Spleen (tissue), 11 donors: ENCODE results near the gene HOXC10. TPM values are rescaled to one million over a fixed set of nuclear protein-coding genes. Genes with fewer than 3 reads are reported as not detected.

ENCODE experiments used
- DNase-seq: peaks from one replicate; pipeline ENCODE4 v3.0.0-alpha.2; 2020
- H3K27ac ChIP-seq, 8 donors: fragments of 200-600 bp; sonication (generic) in 7 of 8; 1 replicate in 4 of 8; 2 replicates in 4 of 8; pipeline versions ENCODE4 v1.5.0 to v1.8.0; 2016 to 2021; ENCODE audit warnings: inconsistent platforms in 4 of 8, mild to moderate bottlenecking in 4 of 8, moderate library complexity in 1 of 8
- H3K27me3 ChIP-seq, 7 donors: fragments of 200-600 bp; sonication (generic) in 6 of 7; replicated peaks in 1 of 7; 1 replicate in 4 of 7; 2 replicates in 3 of 7; pipeline versions ENCODE4 v1.5.0 to v1.8.0; 2016 to 2021; ENCODE audit warnings: inconsistent platforms in 3 of 7, mild to moderate bottlenecking in 1 of 7
- H3K36me3 ChIP-seq, 6 donors: fragments of 200-600 bp; sonication (generic) in 5 of 6; 1 replicate in 4 of 6; 2 replicates in 2 of 6; pipeline versions ENCODE4 v1.5.0 to v1.8.0; 2016 to 2021; ENCODE audit warnings: inconsistent platforms in 2 of 6
- H3K4me1 ChIP-seq, 6 donors: fragments of 200-600 bp; sonication (generic) in 5 of 6; 1 replicate in 3 of 6; 2 replicates in 3 of 6; pipeline versions ENCODE4 v1.5.0 to v1.8.0; 2016 to 2021; ENCODE audit warnings: inconsistent platforms in 3 of 6
- H3K4me3 ChIP-seq, 8 donors: fragments of 200-600 bp; sonication (generic) in 7 of 8; 1 replicate in 4 of 8; 2 replicates in 4 of 8; pipeline versions ENCODE4 v1.5.0 to v1.8.0; 2016 to 2021; ENCODE audit warnings: inconsistent platforms in 4 of 8, mild to moderate bottlenecking in 4 of 8, moderate library complexity in 2 of 8
- H3K9me3 ChIP-seq, 8 donors: fragments of 200-600 bp; sonication (generic) in 7 of 8; 1 replicate in 4 of 8; 2 replicates in 4 of 8; pipeline versions ENCODE4 v1.5.0 to v1.8.0; 2016 to 2021; ENCODE audit warnings: inconsistent platforms in 4 of 8
- POLR2A ChIP-seq, 3 donors: fragments of 450-650 bp; IDR thresholded peaks; one replicate each; pipeline ENCODE4 v1.5.1; 2017; ENCODE audit warnings: antibody characterized with exemption in 3 of 3, mild to moderate bottlenecking in 1 of 3
- POLR2AphosphoS5 ChIP-seq, 3 donors: sonication (generic); formaldehyde crosslinking; IDR thresholded peaks; one replicate each; pipeline ENCODE4 v1.5.1; 2017; ENCODE audit warnings: antibody characterized with exemption in 3 of 3
- WGBS, 5 donors: extraction: QIAGEN DNeasy Blood & Tissue Kit in 3 of 5; methylation state at CpG; one replicate each; pipeline versions ENCODE4 v1.1.5 to v1.1.7; 2013 to 2018; 5-methylcytosine and 5-hydroxymethylcytosine counted together
- intact Hi-C: fragments of 100-400 bp; cut with DNase I; formaldehyde crosslinking; loops from one replicate; pipeline ENCODE4 v1.15.0; 2023; ENCODE audit warnings: low total_unique reads
- polyA plus RNA-seq, 3 donors: library from polyadenylated mRNA; stranded (reverse); fragments of 200-250 nt; gene quantifications; one replicate each; pipeline ENCODE4 v1.2.1, GENCODE V29; 2013
- total RNA-seq, 7 donors: library from RNA; depleted of rRNA in 3 of 7; stranded (reverse); fragments of >200 nt in 3 of 7; fragmentation: NEBNext Ultra II Directional in 4 of 7; extraction: Animal tissue kit (Norgen Biotek cat#: 25700) in 4 of 7; gene quantifications; one replicate each; pipeline versions ENCODE4 v1.1.0 to v1.2.1, GENCODE V29; 2016 to 2021
- TF ChIP-seq, protein P1 (sequence below), 11 experiments: fragments of 200-600 bp in 7 of 11; fragments of 450-650 bp in 4 of 11; sonication (generic) in 4 of 11; IDR thresholded peaks in 8 of 11; conservative IDR thresholded peaks in 3 of 11; 1 replicate in 7 of 11; 2 replicates in 4 of 11; pipeline versions ENCODE4 v1.4.0 to v1.8.0; 2016 to 2021; ENCODE audit warnings: antibody characterized with exemption in 11 of 11, inconsistent platforms in 4 of 11, mild to moderate bottlenecking in 1 of 11
- donor health status: healthy with polysubstance abuse.
- donor health status: DM: no; HTN: no; CAD: no; lungs with moderate emphysema.
- donor health status: DM: no; HTN: no; CAD: no.
- donor health status: Bipolar disorder and iron deficiency.
- donor health status: healthy.
- donor health status: DM: no; HTN: no; CAD: no.
- donor health status: DM: yes; HTN: yes; CAD: no.

HOXC10 gene
- total and polyA plus RNA-seq, 10 donors, result not detected

DNA sequence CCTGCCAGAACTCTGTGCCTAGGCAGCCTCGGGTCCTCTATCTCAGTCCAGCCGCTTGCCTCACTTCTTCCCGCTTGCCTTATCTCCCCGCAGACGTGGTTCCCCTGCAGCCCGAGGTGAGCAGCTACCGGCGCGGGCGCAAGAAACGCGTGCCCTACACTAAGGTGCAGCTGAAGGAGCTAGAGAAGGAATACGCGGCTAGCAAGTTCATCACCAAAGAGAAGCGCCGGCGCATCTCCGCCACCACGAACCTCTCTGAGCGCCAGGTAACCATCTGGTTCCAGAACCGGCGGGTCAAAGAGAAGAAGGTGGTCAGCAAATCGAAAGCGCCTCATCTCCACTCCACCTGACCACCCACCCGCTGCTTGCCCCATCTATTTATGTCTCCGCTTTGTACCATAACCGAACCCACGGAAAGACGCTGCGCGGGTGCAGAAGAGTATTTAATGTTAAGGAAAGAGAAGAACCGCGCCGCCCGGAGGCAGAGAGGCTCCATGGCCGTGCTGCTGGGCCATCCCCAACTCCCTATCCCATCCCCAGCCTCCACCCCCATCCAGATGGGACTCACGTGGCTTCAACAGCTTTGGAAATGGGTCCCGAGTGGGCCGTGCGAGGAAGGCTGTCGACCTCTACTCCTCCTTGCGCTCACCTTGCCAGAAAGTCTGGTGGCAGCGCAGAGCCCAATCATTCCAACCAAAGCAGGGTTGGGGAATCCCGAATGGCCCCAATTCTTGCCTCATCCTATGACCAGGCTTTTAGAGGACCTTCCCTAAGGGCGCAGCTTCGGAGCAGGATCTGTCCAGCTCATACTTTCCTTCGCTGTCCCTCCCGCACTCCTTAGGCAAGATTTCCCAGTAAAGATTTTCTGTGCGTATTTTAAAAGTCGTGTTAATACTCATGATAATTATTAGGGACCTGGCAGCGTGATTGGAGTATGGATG lies 39.8 kb upstream of the HOXC10 start:
- H3K36me3 ChIP-seq, result no peaks in the 10 kb centered on the region
- peaks cover 0 to 6% (median 0%) of the 10 kb centered on the region in 6 donors for H3K4me1 ChIP-seq
- TF ChIP-seq POLR2AphosphoS5 (IDR thresholded peaks at IDR 0.05) (no peak), POLR2A (IDR thresholded peaks at IDR 0.05) (no peak)
- TF ChIP-seq, protein P1, sequence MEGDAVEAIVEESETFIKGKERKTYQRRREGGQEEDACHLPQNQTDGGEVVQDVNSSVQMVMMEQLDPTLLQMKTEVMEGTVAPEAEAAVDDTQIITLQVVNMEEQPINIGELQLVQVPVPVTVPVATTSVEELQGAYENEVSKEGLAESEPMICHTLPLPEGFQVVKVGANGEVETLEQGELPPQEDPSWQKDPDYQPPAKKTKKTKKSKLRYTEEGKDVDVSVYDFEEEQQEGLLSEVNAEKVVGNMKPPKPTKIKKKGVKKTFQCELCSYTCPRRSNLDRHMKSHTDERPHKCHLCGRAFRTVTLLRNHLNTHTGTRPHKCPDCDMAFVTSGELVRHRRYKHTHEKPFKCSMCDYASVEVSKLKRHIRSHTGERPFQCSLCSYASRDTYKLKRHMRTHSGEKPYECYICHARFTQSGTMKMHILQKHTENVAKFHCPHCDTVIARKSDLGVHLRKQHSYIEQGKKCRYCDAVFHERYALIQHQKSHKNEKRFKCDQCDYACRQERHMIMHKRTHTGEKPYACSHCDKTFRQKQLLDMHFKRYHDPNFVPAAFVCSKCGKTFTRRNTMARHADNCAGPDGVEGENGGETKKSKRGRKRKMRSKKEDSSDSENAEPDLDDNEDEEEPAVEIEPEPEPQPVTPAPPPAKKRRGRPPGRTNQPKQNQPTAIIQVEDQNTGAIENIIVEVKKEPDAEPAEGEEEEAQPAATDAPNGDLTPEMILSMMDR (IDR thresholded peaks at IDR 0.05 in 8 of 11, conservative IDR thresholded peaks at IDR 0.05 in 3 of 11), result no peak
- no peaks in the 10 kb centered on the region for H3K9me3 ChIP-seq
- H3K4me3 ChIP-seq, result no peak overlapping the region
- intact Hi-C loops, result no loop called here
- peaks cover 6 to 100% (median 97%) of the 10 kb centered on the region in 7 donors for H3K27me3 ChIP-seq
- WGBS, 5 donors, result 5 to 10% (median 8%) methylated on average over 51 of the region's 51 CpGs
- no peak overlapping the region for H3K27ac ChIP-seq
- no peak for DNase-seq

DNA sequence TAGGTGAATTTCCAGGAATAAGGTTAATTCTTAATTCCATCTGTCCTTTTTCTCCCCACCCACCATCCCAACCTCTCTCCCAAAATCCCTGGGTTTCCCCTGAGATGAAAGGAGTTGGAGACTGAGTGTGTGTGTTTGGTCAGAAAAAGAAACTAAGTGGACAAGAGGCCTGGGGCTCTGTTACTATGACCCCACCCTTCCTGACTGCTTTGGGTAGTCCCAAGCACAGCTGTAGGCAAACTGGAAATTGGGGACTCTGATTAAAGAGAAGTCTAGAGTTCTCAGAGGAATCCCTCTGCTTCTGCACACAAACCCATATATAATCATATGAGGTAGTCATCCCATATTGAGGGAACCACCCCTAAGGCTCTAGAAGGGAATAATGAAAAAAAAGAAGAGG lies 37.2 kb upstream of the HOXC10 start:
- no peak overlapping the region for H3K4me3 ChIP-seq
- no peaks in the 10 kb centered on the region for H3K36me3 ChIP-seq
- H3K9me3 ChIP-seq, result no peaks in the 10 kb centered on the region
- peaks cover 18 to 100% (median 97%) of the 10 kb centered on the region in 7 donors for H3K27me3 ChIP-seq
- H3K4me1 ChIP-seq, result peaks cover 0 to 26% (median 2%) of the 10 kb centered on the region in 6 donors
- TF ChIP-seq POLR2AphosphoS5 (IDR thresholded peaks at IDR 0.05) (no peak), POLR2A (IDR thresholded peaks at IDR 0.05) (no peak)
- TF ChIP-seq, protein P1 (IDR thresholded peaks at IDR 0.05 in 8 of 11, conservative IDR thresholded peaks at IDR 0.05 in 3 of 11), result no peak
- intact Hi-C loops, result no loop called here
- no peak overlapping the region for H3K27ac ChIP-seq
- no peak for DNase-seq

DNA sequence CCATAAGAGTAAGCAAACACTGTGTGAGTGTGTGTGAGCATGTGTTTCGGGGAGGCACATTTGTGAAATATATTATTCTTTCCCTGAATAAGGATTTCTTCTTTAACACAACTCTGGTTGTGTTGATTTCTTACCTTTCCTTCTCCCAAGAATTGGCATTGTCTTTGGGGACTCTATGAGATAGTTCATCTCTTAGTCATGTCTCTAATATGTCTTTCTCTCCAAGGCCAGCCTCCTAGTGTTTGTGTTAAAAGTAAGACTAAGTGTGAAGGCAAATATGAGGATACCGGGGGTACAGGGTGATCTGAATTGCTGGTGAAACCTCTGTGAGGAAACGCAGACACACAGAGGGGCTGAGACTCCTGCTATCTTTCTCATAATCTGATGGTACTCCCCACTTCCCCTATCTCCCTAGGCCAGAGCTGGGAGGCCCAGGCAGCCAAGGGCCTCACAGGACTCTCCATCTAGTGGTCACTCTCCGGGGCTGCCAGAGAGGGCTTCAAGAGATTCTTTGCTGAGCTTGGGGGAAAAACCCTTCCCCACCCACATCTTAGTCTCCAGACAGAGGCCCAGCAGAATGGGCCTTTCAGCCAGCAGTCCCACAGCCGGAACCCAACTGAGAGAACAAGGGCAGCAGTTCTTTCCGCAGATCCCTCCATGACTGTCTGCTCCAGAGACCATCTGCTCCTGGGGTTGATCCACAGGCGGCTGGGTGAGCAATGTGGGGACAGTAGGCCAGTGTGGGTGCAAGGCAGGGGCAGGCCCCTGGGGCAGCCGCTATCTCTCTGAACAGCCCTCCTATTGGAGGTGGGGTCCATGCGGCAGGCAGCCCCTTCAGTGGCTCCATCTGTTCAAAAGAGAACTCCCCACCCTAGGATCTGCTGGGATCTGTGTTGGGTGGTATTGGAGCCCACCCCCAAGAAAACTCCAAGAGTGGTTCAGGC lies 36.0 kb upstream of the HOXC10 start:
- peaks cover 0 to 33% (median 2%) of the 10 kb centered on the region in 6 donors for H3K4me1 ChIP-seq
- WGBS, 5 donors, result 28 to 42% (median 29%) methylated on average over 8 to 9 of the region's 9 CpGs
- DNase-seq, result no peak
- no peak overlapping the region for H3K27ac ChIP-seq
- H3K36me3 ChIP-seq, result no peaks in the 10 kb centered on the region
- intact Hi-C loops, result no loop called here
- H3K4me3 ChIP-seq, result no peak overlapping the region
- TF ChIP-seq POLR2A (IDR thresholded peaks at IDR 0.05) (no peak), POLR2AphosphoS5 (IDR thresholded peaks at IDR 0.05) (no peak)
- TF ChIP-seq, protein P1 (IDR thresholded peaks at IDR 0.05 in 8 of 11, conservative IDR thresholded peaks at IDR 0.05 in 3 of 11), result no peak
- H3K27me3 ChIP-seq, result peaks cover 28 to 100% (median 97%) of the 10 kb centered on the region in 7 donors
- H3K9me3 ChIP-seq, result peaks cover 0 to 7% (median 0%) of the 10 kb centered on the region in 8 donors
